ENCODE data around the gene PRODH2.

PRODH2 gene

GRCh38 chr19:35755550-35756376 lies 56.9 kb downstream of the PRODH2 start:
- no peak for DNase-seq

GRCh38 chr19:35755131-35755549 lies 57.5 kb downstream of the PRODH2 start:
- no peak for DNase-seq

GRCh38 chr19:35754370-35755130 lies 58.1 kb downstream of the PRODH2 start:
- DNase-seq: no peak

GRCh38 chr19:35753634-35754369 lies 58.8 kb downstream of the PRODH2 start:
- no peak for DNase-seq

- no peak for DNase-seq
These were observed 59.8 kb downstream of the PRODH2 start for GRCh38 chr19:35752746-35753350.

GRCh38 chr19:35751839-35752745 lies 60.6 kb downstream of the PRODH2 start:
- no peak for DNase-seq

GRCh38 chr19:35750167-35750566 lies 62.5 kb downstream of the PRODH2 start:
- no peak for DNase-seq

Measured in SW 1271 (cell line).